NCI-H2196 (cell line): ENCODE results near the gene IGSF21.

Experiments used
- DNase-seq: peaks from one replicate; lab custom pipeline; 2025; ENCODE audit not compliant: unreplicated experiment; lab: John Stamatoyannopoulos, UW

Gene IGSF21

GRCh38 chr1:18204575-18204974 is 97.0 kb downstream of the IGSF21 start:
- no peak for DNase-seq

GRCh38 chr1:18205319-18205718 is 97.7 kb downstream of the IGSF21 start:
- no peak for DNase-seq

GRCh38 chr1:18211764-18212163 is 104.2 kb downstream of the IGSF21 start:
- no peak for DNase-seq

GRCh38 chr1:18217398-18218043 is 109.9 kb downstream of the IGSF21 start:
- DNase-seq = peak; percentile 44

GRCh38 chr1:18229625-18230024 is 122.0 kb downstream of the IGSF21 start:
- no peak for DNase-seq

GRCh38 chr1:18230321-18230720 is 122.7 kb downstream of the IGSF21 start:
- no peak for DNase-seq

- no peak for DNase-seq
Observed at GRCh38 chr1:18230840-18231239, 123.2 kb downstream of the IGSF21 start.

GRCh38 chr1:18232052-18232451 is 124.5 kb downstream of the IGSF21 start:
- no peak for DNase-seq

- DNase-seq = no peak
Observed at GRCh38 chr1:18233176-18233864, 125.7 kb downstream of the IGSF21 start.

- DNase-seq = peak; percentile 70
Observed at GRCh38 chr1:18234790-18235242, 127.2 kb downstream of the IGSF21 start.

- DNase-seq = no peak
Observed at GRCh38 chr1:18237371-18237770, 129.8 kb downstream of the IGSF21 start.

- DNase-seq = no peak
Observed at GRCh38 chr1:18238190-18238589, 130.6 kb downstream of the IGSF21 start.

GRCh38 chr1:18239671-18240070 is 132.1 kb downstream of the IGSF21 start:
- DNase-seq = peak; percentile 75

- DNase-seq = no peak
Observed at GRCh38 chr1:18240906-18241305, 133.3 kb downstream of the IGSF21 start.

GRCh38 chr1:18241891-18242290 is 134.3 kb downstream of the IGSF21 start:
- no peak for DNase-seq

GRCh38 chr1:18243503-18244175 is 136.0 kb downstream of the IGSF21 start:
- no peak for DNase-seq

GRCh38 chr1:18244762-18245161 is 137.2 kb downstream of the IGSF21 start:
- DNase-seq = no peak

GRCh38 chr1:18245647-18246046 is 138.0 kb downstream of the IGSF21 start:
- DNase-seq = no peak

GRCh38 chr1:18246543-18246942 is 138.9 kb downstream of the IGSF21 start:
- DNase-seq = no peak

GRCh38 chr1:18247151-18247550 is 139.6 kb downstream of the IGSF21 start:
- no peak for DNase-seq

- no peak for DNase-seq
Observed at GRCh38 chr1:18249631-18250030, 142.0 kb downstream of the IGSF21 start.

- peak; percentile 19 for DNase-seq
Observed at GRCh38 chr1:18253093-18253492, 145.5 kb downstream of the IGSF21 start.
